ENCODE measurements around the gene PLCB3.

Gene PLCB3

GRCh38 chr11:64290352-64291261 is 39.3 kb downstream of the PLCB3 start:
- no peak for DNase-seq

- DNase-seq, result no peak
Observed at GRCh38 chr11:64291262-64291751, 40.0 kb downstream of the PLCB3 start, which contains the start of gene KCNK4. Gene KCNK4, plus strand, starts transcription at chr11:64291302. Its CDS starts 1,717 bp downstream, at chr11:64293019.

GRCh38 chr11:64291752-64292459 is 40.6 kb downstream of the PLCB3 start:
- DNase-seq, result no peak

- no peak for DNase-seq
Observed at GRCh38 chr11:64292460-64293254, 41.3 kb downstream of the PLCB3 start.

- no peak for DNase-seq
Observed at GRCh38 chr11:64294774-64295173, 43.4 kb downstream of the PLCB3 start.

- no peak for DNase-seq
Observed at GRCh38 chr11:64295760-64296159, 44.4 kb downstream of the PLCB3 start.

GRCh38 chr11:64296236-64296635 is 44.9 kb downstream of the PLCB3 start:
- DNase-seq, result no peak

- DNase-seq, result no peak
Observed at GRCh38 chr11:64296830-64297698, 45.7 kb downstream of the PLCB3 start.

- DNase-seq, result no peak
Observed at GRCh38 chr11:64297699-64298358, 46.5 kb downstream of the PLCB3 start.

GRCh38 chr11:64298966-64299846 is 47.9 kb downstream of the PLCB3 start:
- no peak for DNase-seq

- DNase-seq, result no peak
Observed at GRCh38 chr11:64299847-64300648, 48.7 kb downstream of the PLCB3 start, which contains the start of gene CATSPERZ. Gene CATSPERZ, plus strand, starts transcription at chr11:64300358. Its CDS starts 53 bp downstream, at chr11:64300411.

GRCh38 chr11:64303109-64304031 is 52.0 kb downstream of the PLCB3 start:
- no peak for DNase-seq

GRCh38 chr11:64304032-64304315 is 52.6 kb downstream of the PLCB3 start:
- no peak for DNase-seq

GRCh38 chr11:64304316-64305072 is 53.2 kb downstream of the PLCB3 start:
- peak; percentile 88 for DNase-seq

GRCh38 chr11:64305075-64305690 is 53.9 kb downstream of the PLCB3 start, which contains the start of gene ESRRA:
Gene ESRRA, plus strand, starts transcription at chr11:64305524. Its CDS starts 1,656 bp downstream, at chr11:64307180.
- DNase-seq, result peak; percentile 95

GRCh38 chr11:64305691-64306562 is 54.6 kb downstream of the PLCB3 start:
- DNase-seq, result peak; percentile 49

Data from NCI-H226 (cell line).